H1 (cell line): Measurements from ENCODE around the gene CSAG1. TPM values are rescaled to one million over a fixed set of nuclear protein-coding genes. Genes with fewer than 3 reads are reported as not detected.
"Not testable (repeated sequence)": the region's sequence is repeated elsewhere in the genome, so short reads cannot be mapped to it uniquely, and the experiment has no call there.

Experiments
- CTCF ChIA-PET: fragments of 300-600 bp; sonication (Branson Sonifier 250); formaldehyde crosslinking; loops from one replicate; lab custom pipeline; 2021; ENCODE audit not compliant: partially characterized antibody; lab: Charles Lee
- POLR2A ChIA-PET: fragments of 300-600 bp; sonication (Branson Sonifier 250); formaldehyde crosslinking; loops from one replicate; lab custom pipeline; 2021; ENCODE audit warnings: inconsistent platforms; ENCODE audit not compliant: partially characterized antibody; lab: Charles Lee
- DNase-seq, 2 experiments: peaks; one replicate each; pipeline versions ENCODE4 v3.0.0 to v3.0.0-alpha.2; 2010 to 2022; ENCODE audit warnings: low spot score in 2 of 2, low read depth in 1 of 2, mixed read lengths in 1 of 2
- FAIRE-seq: peaks from 2 replicates; lab custom pipeline; 2011; peaks lifted over from hg19 to GRCh38; lab: Jason Lieb, UNC
- H2AFZ ChIP-seq: 2 replicates; pipeline ENCODE4 v1.8.1; 2012; ENCODE audit warnings: low read length, inconsistent platforms
- H2AK5ac ChIP-seq: 2 replicates; pipeline ENCODE4 v1.6.1; 2013; ENCODE audit warnings: low read depth, low read length
- H2BK120ac ChIP-seq: replicated peaks from 2 replicates; pipeline ENCODE3; 2013; ENCODE audit warnings: low read depth, low read length, inconsistent platforms
- H2BK12ac ChIP-seq: 2 replicates; pipeline ENCODE4 v1.6.1; 2013; ENCODE audit warnings: low read depth, low read length
- H2BK15ac ChIP-seq: 2 replicates; pipeline ENCODE4 v1.6.1; 2013; ENCODE audit warnings: low read length
- H2BK20ac ChIP-seq: 2 replicates; pipeline ENCODE4 v1.6.1; 2013; ENCODE audit warnings: low read length
- H2BK5ac ChIP-seq: 2 replicates; pipeline ENCODE4 v1.6.1; 2013; ENCODE audit warnings: low read depth, low read length
- H3K14ac ChIP-seq: 2 replicates; pipeline ENCODE4 v1.6.1; 2013; ENCODE audit warnings: inconsistent platforms; ENCODE audit not compliant: insufficient read length
- H3K18ac ChIP-seq: 2 replicates; pipeline ENCODE4 v1.6.1; 2013; ENCODE audit warnings: low read length; ENCODE audit errors: extremely low read depth
- H3K23ac ChIP-seq: 2 replicates; pipeline ENCODE4 v1.6.1; 2013; ENCODE audit warnings: inconsistent platforms; ENCODE audit not compliant: insufficient read length
- H3K23me2 ChIP-seq: 2 replicates; pipeline ENCODE4 v1.6.1; 2013; ENCODE audit warnings: low read depth, low read length
- H3K27ac ChIP-seq: 2 replicates; pipeline ENCODE4 v1.6.1; 2011; ENCODE audit warnings: low read depth, low read length, inconsistent platforms
- H3K27me3 ChIP-seq, 4 experiments: replicated peaks in 1 of 4; 1 replicate in 1 of 4; 2 replicates in 3 of 4; pipeline versions ENCODE4 v1.6.1 to v1.8.1; 2011 to 2013; ENCODE audit warnings: low read length in 3 of 4, mild to moderate bottlenecking in 3 of 4, inconsistent platforms in 2 of 4, mixed read lengths in 2 of 4, moderate library complexity in 1 of 4; ENCODE audit not compliant: control insufficient read depth in 3 of 4, insufficient read depth in 3 of 4; ENCODE audit errors: extremely low read depth in 1 of 4
- H3K36me3 ChIP-seq, 4 experiments: 2 replicates each; pipeline versions ENCODE4 v1.6.1 to v1.8.1; 2011 to 2013; ENCODE audit warnings: mild to moderate bottlenecking in 4 of 4, low read length in 3 of 4, moderate library complexity in 2 of 4, control low read depth in 1 of 4, inconsistent platforms in 1 of 4; ENCODE audit not compliant: insufficient read depth in 4 of 4, control insufficient read depth in 2 of 4
- H3K4ac ChIP-seq: replicated peaks from 2 replicates; pipeline ENCODE3; 2013; ENCODE audit warnings: low read length, low read depth, mixed read lengths, inconsistent platforms; ENCODE audit not compliant: insufficient read length
- H3K4me1 ChIP-seq, 4 experiments: replicated peaks in 1 of 4; 1 replicate in 1 of 4; 2 replicates in 3 of 4; pipeline versions ENCODE4 v1.6.1 to v1.8.1; 2011 to 2013; ENCODE audit warnings: low read length in 3 of 4, inconsistent platforms in 2 of 4, mixed read lengths in 1 of 4; ENCODE audit not compliant: insufficient read depth in 4 of 4, control insufficient read depth in 3 of 4
- H3K4me2 ChIP-seq, 2 experiments: 2 replicates each; pipeline versions ENCODE4 v1.6.1 to v1.8.1; 2011 to 2013; ENCODE audit warnings: low read depth in 2 of 2, low read length in 2 of 2, control low read depth in 1 of 2, inconsistent platforms in 1 of 2, mild to moderate bottlenecking in 1 of 2; ENCODE audit not compliant: insufficient read depth in 1 of 2
- H3K4me3 ChIP-seq, 4 experiments: fragments of 200-600, 300-600 bp in 1 of 4; sonication (generic), shearing (Covaris generic), sonication (Bioruptor Twin) in 1 of 4; 2 replicates each; pipeline versions ENCODE4 v1.5.1 to v1.8.1; 2011 to 2016; ENCODE audit warnings: low read length in 4 of 4, low read depth in 3 of 4, control low read depth in 2 of 4, inconsistent platforms in 2 of 4, mild to moderate bottlenecking in 2 of 4, mixed read lengths in 1 of 4, moderate library complexity in 1 of 4; ENCODE audit not compliant: insufficient read depth in 2 of 4; ENCODE audit errors: extremely low read depth in 1 of 4
- H3K56ac ChIP-seq: replicated peaks from 2 replicates; pipeline ENCODE3; 2013; ENCODE audit warnings: low read depth, mild to moderate bottlenecking, mixed read lengths, low read length, inconsistent platforms; ENCODE audit not compliant: insufficient read length
- H3K79me1 ChIP-seq: 2 replicates; pipeline ENCODE4 v1.6.1; 2013; ENCODE audit warnings: low read depth, low read length, control low read depth
- H3K79me2 ChIP-seq, 2 experiments: 2 replicates each; pipeline versions ENCODE4 v1.6.1 to v1.8.1; 2012 to 2013; ENCODE audit warnings: low read length in 2 of 2, mild to moderate bottlenecking in 2 of 2, inconsistent platforms in 1 of 2; ENCODE audit not compliant: insufficient read depth in 2 of 2, control insufficient read depth in 1 of 2
- H3K9ac ChIP-seq, 4 experiments: replicated peaks in 1 of 4; 1 replicate in 1 of 4; 2 replicates in 3 of 4; pipeline versions ENCODE4 v1.6.1 to v1.8.1; 2011 to 2013; ENCODE audit warnings: low read depth in 3 of 4, low read length in 3 of 4, control low read depth in 2 of 4, mild to moderate bottlenecking in 2 of 4, moderate library complexity in 2 of 4, inconsistent platforms in 1 of 4; ENCODE audit errors: extremely low read depth in 1 of 4
- H3K9me3 ChIP-seq, 2 experiments: 2 replicates each; pipeline versions ENCODE4 v1.6.1 to v1.8.1; 2012 to 2013; ENCODE audit warnings: mild to moderate bottlenecking in 2 of 2, moderate library complexity in 2 of 2, control low read depth in 1 of 2, inconsistent platforms in 1 of 2, low read depth in 1 of 2, low read length in 1 of 2, mixed read lengths in 1 of 2; ENCODE audit not compliant: insufficient read depth in 2 of 2
- H4K20me1 ChIP-seq, 2 experiments: replicated peaks in 1 of 2; 2 replicates each; pipeline versions ENCODE3 to v1.8.1; 2011 to 2013; ENCODE audit warnings: inconsistent platforms in 2 of 2, low read length in 2 of 2, mild to moderate bottlenecking in 1 of 2; ENCODE audit not compliant: insufficient read depth in 2 of 2, control insufficient read depth in 1 of 2
- H4K5ac ChIP-seq: 2 replicates; pipeline ENCODE4 v1.6.1; 2013; ENCODE audit warnings: low read length, low read depth, mixed read lengths, inconsistent platforms; ENCODE audit not compliant: insufficient read length
- H4K8ac ChIP-seq: 2 replicates; pipeline ENCODE4 v1.8.0; 2013; ENCODE audit warnings: mild to moderate bottlenecking, moderate library complexity, low read length, inconsistent platforms; ENCODE audit not compliant: insufficient read depth; ENCODE audit errors: extremely low read depth
- H4K91ac ChIP-seq: replicated peaks from 2 replicates; pipeline ENCODE3; 2013; ENCODE audit warnings: low read length, mixed read lengths, inconsistent platforms; ENCODE audit not compliant: insufficient read length
- WGBS, 2 experiments: shearing (Covaris generic) in 1 of 2; methylation state at CpG; one replicate each; pipeline versions ENCODE4 v1.1.6 to v1.1.7; 2013 to 2015; ENCODE audit warnings: low lambda C conversion rate in 2 of 2, mixed read lengths in 2 of 2, inconsistent platforms in 1 of 2, low coverage in 1 of 2, missing lambda C conversion rate in 1 of 2; ENCODE audit not compliant: insufficient replicate concordance in 2 of 2, insufficient coverage in 1 of 2, insufficient read length in 1 of 2; ENCODE audit errors: extremely low coverage in 1 of 2, missing lambda C conversion rate in 1 of 2; 5-methylcytosine and 5-hydroxymethylcytosine counted together
- polyA plus RNA-seq, 7 experiments: library from polyadenylated mRNA; depleted of rRNA in 3 of 7; stranded (reverse) in 5 of 7; unstranded in 2 of 7; fragments of >200 nt in 5 of 7; fragments of 200-250 nt in 2 of 7; gene quantifications; 1 replicate in 5 of 7; 2 replicates in 1 of 7; 4 replicates in 1 of 7; pipeline versions ENCODE4 v1.2.1 to v1.2.3, GENCODE V29; 2011 to 2013; ENCODE audit warnings: missing spikeins in 2 of 7, mixed read lengths in 2 of 7
- total RNA-seq: library from RNA; stranded (reverse); fragmentation: NEBNext Ultra II Directional; extraction: Animal tissue kit (Norgen Biotek cat#: 25700); gene quantifications from 2 replicates; pipeline ENCODE4 v1.2.1, GENCODE V29; 2021

Gene CSAG1
- total and polyA plus RNA-seq, 2 of the 8 experiments (the other 6 are each of a cell fraction or from before 2014, with no cell fraction given) = not detected

GRCh38 chrX:152761582-152761981, 28.1 kb upstream of the CSAG1 start:
- H3K4me2 ChIP-seq, H4K8ac ChIP-seq, H3K4me3 ChIP-seq, DNase-seq, H2AK5ac ChIP-seq, H3K9ac ChIP-seq, H3K27me3 ChIP-seq, H3K4ac ChIP-seq, CTCF ChIA-PET, FAIRE-seq, POLR2A ChIA-PET, H2BK120ac ChIP-seq, H3K18ac ChIP-seq, H3K36me3 ChIP-seq, H4K91ac ChIP-seq, H2BK20ac ChIP-seq, H2BK12ac ChIP-seq, H3K56ac ChIP-seq, H3K9me3 ChIP-seq, H3K27ac ChIP-seq, H2BK5ac ChIP-seq, H3K14ac ChIP-seq, H3K23me2 ChIP-seq, H2AFZ ChIP-seq, H3K79me2 ChIP-seq, H3K4me1 ChIP-seq, H4K20me1 ChIP-seq, H4K5ac ChIP-seq, H3K79me1 ChIP-seq, H3K23ac ChIP-seq, H2BK15ac ChIP-seq: not testable (repeated sequence)
- 94% methylated on average over 2 of the region's 7 CpGs; no CpG with 5 or more reads in 1 of the 2 experiments for WGBS, 2 experiments

DNA sequence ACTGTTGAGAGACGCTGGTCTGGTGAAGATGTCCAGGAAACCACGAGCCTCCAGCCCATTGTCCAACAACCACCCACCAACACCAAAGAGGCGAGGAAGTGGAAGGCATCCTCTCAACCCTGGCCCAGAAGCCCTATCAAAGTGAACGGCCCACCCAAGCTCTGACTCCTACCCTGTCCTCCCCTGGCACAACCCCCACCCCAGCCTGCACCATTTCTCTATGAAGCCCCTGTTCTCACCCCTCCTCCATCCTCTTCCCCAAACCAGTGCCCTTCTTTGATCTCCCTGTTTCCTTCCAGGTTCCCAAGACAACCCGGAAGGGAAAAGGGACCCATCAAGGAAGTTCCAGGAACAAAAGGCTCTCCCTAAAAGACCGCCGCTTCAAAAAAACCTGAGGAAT, 26.0 kb upstream of the CSAG1 start:
- H3K79me1 ChIP-seq, H3K23me2 ChIP-seq, H2BK15ac ChIP-seq, H2AFZ ChIP-seq, POLR2A ChIA-PET, H3K27ac ChIP-seq, H3K4me3 ChIP-seq, H4K91ac ChIP-seq, H3K79me2 ChIP-seq, H3K18ac ChIP-seq, DNase-seq, H3K27me3 ChIP-seq, H3K23ac ChIP-seq, H3K14ac ChIP-seq, H2BK20ac ChIP-seq, H3K36me3 ChIP-seq, H3K9me3 ChIP-seq, H4K20me1 ChIP-seq, H2BK120ac ChIP-seq, H4K8ac ChIP-seq, H4K5ac ChIP-seq, H3K4me2 ChIP-seq, H3K4me1 ChIP-seq, H2BK5ac ChIP-seq, H3K56ac ChIP-seq, H2BK12ac ChIP-seq, H3K9ac ChIP-seq, CTCF ChIA-PET, FAIRE-seq, H2AK5ac ChIP-seq, H3K4ac ChIP-seq: not testable (repeated sequence)
- 100% methylated on average over 1 of the region's 7 CpGs; no CpG with 5 or more reads in 1 of the 2 experiments for WGBS, 2 experiments
